ENCODE measurements around the gene PTPRO. TPM values are rescaled to one million over a fixed set of nuclear protein-coding genes. Genes with fewer than 3 reads are reported as not detected.

The PTPRO gene
- total RNA-seq, 1 experiment from 2014 or later, result 0.52 TPM

DNA sequence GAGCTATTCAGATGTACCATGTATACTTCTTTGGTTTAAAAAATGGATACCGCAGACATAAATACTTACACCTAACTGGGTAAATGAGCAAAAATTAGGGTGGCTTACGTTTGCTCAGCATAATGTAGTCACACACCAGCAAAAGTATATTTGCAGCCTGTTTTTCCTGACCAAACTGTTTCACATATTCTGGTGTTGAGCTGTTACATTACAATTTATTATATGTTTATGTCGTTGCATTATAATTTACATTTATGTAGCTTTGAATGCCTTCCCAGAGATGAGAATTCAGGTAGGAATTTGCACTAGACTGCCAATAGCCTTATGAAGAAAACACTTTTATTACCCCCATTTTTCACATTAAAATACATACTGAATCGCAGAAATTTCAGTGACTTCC lies 183.3 kb downstream of the PTPRO start:
- no peaks in the 10 kb centered on the region for H3K27me3 Mint-ChIP-seq (ENCODE audit: low read depth)
- Histone ChIP-seq H2BK5ac (ENCODE audit: insufficient read length, low read length) (no peak overlapping the region), H3K4me2 (ENCODE audit: insufficient read depth, insufficient read length, low read length) (no peak overlapping the region), H2BK12ac (ENCODE audit: insufficient read length, low read depth, low read length) (no peak overlapping the region), H3K4ac (ENCODE audit: low read depth, low read length) (no peak overlapping the region), H3K9ac (ENCODE audit: extremely low read depth, insufficient read length, low read length) (no peak overlapping the region), H2AK5ac (ENCODE audit: insufficient read length, low read length) (no peak overlapping the region), H3K4me1 (ENCODE audit: insufficient read depth, low read length) (no peaks in the 10 kb centered on the region), H3K9me3 (ENCODE audit: control insufficient read depth, low read depth, low read length) (no peaks in the 10 kb centered on the region), H3K23me2 (ENCODE audit: insufficient read length, low read depth, low read length, poor library complexity, severe bottlenecking) (no peaks in the 10 kb centered on the region), H2BK15ac (ENCODE audit: low read depth, low read length) (no peak overlapping the region), H2BK120ac (ENCODE audit: low read depth, low read length, poor library complexity, severe bottlenecking) (no peak overlapping the region), H4K91ac (ENCODE audit: insufficient read length, low read depth, low read length) (no peak overlapping the region), H3K56ac (ENCODE audit: insufficient read length, low read depth, low read length) (no peak overlapping the region), H3K18ac (ENCODE audit: insufficient read length, low read depth, low read length) (no peak overlapping the region), H3K14ac (ENCODE audit: insufficient read depth, low read length) (no peak overlapping the region), H4K8ac (replicated peaks; ENCODE audit: insufficient read length, low read depth, low read length) (no peak overlapping the region), H3K27ac (ENCODE audit: insufficient read length, low read depth, low read length) (no peak overlapping the region), H3K23ac (ENCODE audit: insufficient read length, low read depth, low read length) (no peak overlapping the region), H2BK20ac (ENCODE audit: low read depth, low read length, poor library complexity, severe bottlenecking) (no peak overlapping the region), H2AFZ (ENCODE audit: low read length) (no peak overlapping the region), H4K20me1 (ENCODE audit: control insufficient read depth, insufficient read depth, insufficient read length) (no peaks in the 10 kb centered on the region), H3K79me1 (ENCODE audit: insufficient read depth, low read depth, low read length, poor library complexity, severe bottlenecking) (no peaks in the 10 kb centered on the region), H3K79me2 (ENCODE audit: insufficient read depth, low read length) (no peaks in the 10 kb centered on the region), H3K27me3 (ENCODE audit: insufficient read depth, low read length) (no peaks in the 10 kb centered on the region), H4K5ac (ENCODE audit: insufficient read length, low read depth, low read length) (no peak overlapping the region), H3T11ph (ENCODE audit: low read length) (no peak overlapping the region)
- TF ChIP-seq, protein P1, sequence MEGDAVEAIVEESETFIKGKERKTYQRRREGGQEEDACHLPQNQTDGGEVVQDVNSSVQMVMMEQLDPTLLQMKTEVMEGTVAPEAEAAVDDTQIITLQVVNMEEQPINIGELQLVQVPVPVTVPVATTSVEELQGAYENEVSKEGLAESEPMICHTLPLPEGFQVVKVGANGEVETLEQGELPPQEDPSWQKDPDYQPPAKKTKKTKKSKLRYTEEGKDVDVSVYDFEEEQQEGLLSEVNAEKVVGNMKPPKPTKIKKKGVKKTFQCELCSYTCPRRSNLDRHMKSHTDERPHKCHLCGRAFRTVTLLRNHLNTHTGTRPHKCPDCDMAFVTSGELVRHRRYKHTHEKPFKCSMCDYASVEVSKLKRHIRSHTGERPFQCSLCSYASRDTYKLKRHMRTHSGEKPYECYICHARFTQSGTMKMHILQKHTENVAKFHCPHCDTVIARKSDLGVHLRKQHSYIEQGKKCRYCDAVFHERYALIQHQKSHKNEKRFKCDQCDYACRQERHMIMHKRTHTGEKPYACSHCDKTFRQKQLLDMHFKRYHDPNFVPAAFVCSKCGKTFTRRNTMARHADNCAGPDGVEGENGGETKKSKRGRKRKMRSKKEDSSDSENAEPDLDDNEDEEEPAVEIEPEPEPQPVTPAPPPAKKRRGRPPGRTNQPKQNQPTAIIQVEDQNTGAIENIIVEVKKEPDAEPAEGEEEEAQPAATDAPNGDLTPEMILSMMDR (conservative IDR thresholded peaks at IDR 0.05), result no peak
- no CpG with 5 or more reads among the region's 4 CpGs for WGBS (ENCODE audit: extremely low coverage, insufficient read length, low lambda C conversion rate)
- H3K4me3 Mint-ChIP-seq, result no peak overlapping the region
- no peak overlapping the region for H3K27ac Mint-ChIP-seq
- no peaks in the 10 kb centered on the region; a peak in 1 of 7 replicates for H3K36me3 Mint-ChIP-seq (ENCODE audit: insufficient read depth in 1 of 3, low read depth in 3 of 3)
- no peaks in the 10 kb centered on the region for H3K4me1 Mint-ChIP-seq
- H3K9me3 Mint-ChIP-seq, result no peaks in the 10 kb centered on the region
- no peak for DNase-seq

Data from H9 (cell line).